ENCODE measurements around the gene PYGL.
A peak's percentile ranks its signal among the peaks of the same experiment; 100 is the strongest.

Gene PYGL

DNA sequence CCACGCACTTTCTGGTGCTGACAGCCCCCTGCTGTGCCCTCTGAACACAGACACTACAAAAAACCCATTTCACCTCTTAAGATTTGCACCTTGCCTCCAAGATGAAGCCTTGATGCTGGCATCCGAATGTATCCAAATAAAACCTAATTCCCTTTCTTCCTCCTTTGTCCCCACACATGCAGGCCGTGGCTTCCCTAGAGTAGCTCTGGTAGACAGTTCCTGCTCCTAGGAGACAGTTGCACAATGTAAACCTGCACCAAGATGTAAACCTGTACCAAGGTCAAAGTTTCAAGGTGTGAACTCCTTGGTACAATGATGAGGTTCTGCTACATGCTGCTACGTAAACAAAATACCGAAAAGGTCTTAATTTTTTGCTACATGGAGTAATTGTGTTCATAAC lies 73.1 kb downstream of the PYGL start:
- no peak for DNase-seq

DNA sequence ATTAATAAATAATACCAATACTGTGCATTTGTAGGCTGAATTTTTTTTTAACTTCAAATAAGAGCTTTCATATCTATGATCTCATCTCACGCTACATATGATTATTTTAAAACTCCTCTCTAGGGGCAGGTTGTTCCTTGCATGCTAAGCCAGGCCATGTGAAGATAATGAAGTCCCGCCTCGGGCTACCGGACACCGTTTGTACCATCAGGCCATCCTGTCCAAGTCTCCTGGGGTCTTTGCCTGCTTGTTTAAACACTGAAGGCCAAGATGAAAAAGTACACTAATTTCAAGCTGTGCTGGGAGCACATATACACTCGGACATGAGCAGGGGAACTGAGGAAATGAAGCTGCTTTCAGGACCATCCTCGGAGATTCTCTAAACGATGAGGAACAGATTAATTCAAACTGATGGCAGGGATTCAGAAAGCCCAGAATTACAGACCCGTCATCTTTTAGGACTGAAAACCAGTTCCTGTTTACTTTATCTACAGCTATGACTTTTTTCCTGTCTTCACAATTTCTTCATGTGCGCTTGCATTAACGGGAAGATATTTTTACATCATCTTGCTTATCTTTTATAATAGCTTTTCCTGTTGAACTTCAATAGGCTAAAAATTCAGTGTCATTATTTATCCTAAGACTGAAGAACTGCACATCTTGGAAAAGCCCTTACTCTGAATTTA lies 78.7 kb downstream of the PYGL start:
- no peak for DNase-seq

DNA sequence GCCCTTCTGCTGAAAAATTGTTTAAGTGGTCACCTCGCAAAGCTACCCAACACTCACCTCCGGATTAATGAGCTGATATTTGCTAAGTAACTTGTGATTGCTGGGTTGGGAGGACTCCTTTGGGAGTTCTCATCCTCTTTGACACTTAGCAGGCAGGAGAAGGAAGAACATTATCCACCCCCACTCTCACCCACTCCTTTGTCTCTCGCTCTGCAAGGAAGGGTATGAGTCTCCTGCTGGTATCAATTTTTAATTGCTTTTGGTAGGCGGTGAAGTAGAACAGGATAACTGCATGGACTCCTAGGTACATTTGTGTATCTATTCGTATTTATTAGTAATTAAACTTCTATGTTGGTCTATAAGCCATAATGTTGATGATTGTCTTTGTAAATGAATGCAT lies 79.3 kb downstream of the PYGL start:
- no peak for DNase-seq

DNA sequence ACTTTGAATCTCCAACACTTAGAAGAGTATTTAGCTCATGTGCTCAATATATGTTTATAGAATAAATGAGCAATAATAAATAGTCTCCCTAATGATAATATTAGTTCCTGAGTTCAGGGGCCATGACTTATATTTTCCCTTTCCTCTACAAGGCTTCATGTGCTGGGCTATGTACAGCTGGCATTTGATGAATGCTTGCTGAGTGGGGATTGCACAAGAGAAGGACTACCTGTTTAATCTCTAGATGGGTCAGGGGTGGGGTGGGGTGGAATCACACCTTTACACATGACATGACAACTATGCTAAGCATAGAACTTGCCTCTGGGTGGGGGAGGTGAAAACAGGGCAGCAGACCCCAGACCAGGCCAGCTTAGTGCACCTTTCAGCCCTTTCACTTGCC lies 80.0 kb downstream of the PYGL start:
- DNase-seq: no peak

DNA sequence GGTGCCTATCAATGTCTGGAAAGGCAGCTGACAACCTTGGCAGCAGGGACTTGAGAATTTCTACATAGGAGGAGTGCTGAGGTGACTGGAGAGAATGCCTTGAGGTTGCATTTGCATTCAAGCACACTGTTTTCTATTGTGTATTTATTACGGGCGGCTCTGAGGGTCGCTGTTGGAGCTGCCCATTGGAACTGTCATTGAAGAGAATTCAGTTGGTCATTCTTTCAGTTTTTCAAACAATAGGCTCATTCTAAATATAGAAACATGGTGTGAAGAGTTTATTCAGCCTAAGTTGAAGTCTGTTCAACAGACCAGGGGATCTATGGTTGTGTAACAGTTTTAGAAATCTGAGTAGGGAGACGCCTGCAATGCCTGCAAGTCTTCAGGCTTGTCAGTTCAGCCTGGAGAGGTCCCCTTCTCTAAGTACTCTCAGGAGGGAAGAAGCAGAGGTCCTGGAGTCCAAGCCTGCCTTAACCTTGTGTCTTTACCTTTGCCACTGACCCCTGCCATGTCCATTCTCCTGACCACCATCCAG lies 82.2 kb downstream of the PYGL start:
- DNase-seq: no peak

DNA sequence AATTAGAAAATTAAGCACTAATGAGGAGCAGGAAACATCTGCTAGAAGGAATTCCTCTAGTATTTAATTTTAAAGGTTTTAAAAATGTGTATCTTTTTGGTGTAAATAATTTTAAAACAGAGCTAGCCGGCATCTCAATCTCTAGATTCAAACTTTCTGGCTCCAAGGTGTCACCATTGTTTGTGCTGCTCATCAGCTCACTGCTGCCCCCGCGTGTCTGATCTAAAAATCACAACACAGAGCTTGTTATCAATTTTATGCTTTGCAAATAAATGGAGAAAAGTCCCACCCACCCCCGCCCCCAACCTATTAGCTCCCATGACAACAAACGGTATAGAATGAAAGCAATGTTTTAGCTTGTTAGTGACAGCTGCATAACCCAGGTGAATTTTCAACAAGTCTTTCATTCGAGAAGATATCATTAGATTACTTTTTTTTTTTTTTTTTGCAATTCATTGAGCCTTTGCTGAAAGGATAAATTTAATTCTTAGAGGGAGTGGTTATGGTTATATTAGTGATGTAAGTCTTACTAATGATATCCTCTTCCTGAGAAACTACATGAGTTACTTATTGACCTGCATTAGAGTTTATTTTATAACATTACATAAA lies 83.7 kb downstream of the PYGL start:
- peak; percentile 73 to 84 for DNase-seq

DNA sequence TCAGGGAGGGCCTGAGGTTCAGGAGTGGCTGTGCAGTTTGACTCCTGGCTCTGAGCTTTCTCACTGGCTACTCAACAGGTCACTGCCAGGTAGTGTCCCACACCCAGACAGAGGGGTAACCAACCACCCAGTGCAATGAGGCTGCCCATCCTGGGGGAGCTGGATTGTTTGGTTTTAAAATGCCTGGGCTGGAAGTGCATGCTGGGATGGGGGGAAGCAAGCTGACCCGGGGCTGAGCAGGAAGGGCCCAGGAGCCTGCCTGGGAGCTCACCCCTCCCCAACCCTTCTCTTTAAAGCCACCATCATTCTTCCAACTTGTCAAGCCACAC lies 85.0 kb downstream of the PYGL start:
- no peak for DNase-seq

DNA sequence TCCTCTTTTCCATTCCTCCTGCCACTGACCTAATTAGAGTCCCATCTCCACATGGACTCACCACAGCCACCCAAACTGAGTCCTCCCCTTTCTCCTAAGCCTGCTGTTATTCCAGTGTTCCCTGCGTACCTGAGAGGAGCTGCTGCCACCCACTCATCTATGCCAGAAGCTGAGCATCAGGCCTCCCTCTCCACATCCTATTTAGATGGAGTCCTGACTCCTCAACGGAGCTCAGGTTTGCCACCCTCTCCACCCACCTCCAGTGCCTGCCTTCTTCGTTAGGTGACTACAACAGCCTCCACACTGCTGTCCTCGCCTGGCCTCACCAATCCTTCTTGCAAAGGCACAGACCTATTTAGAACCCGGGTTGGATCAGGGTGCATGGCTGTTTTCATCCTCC lies 87.6 kb downstream of the PYGL start:
- no peak for DNase-seq

DNA sequence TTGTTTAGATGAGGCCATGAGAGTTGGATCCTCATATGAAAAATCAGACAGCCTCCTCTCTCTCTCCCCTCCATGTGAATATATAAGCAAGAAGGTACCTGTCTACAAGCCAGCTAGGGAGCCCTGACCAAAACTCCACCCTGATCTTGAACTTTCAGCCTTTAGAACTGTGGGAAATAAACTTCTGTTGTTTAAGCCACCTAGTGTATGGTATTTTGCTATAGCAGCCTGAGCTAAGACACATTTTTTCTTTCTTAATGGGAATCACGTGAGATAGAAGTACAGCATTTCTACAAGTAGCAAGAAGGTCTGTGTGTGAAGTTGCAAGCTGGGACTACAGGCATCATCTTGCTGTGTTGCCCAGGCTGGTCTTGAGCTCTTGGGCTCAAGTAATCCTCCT lies 88.7 kb downstream of the PYGL start:
- no peak for DNase-seq
